Measurements from ENCODE around the gene PPP2R5C. TPM values are rescaled to one million over a fixed set of nuclear protein-coding genes. Genes with fewer than 3 reads are reported as not detected.

PPP2R5C gene
- total and polyA plus RNA-seq, 2 experiments from 2014 or later: 60.4 to 84.9 TPM

DNA sequence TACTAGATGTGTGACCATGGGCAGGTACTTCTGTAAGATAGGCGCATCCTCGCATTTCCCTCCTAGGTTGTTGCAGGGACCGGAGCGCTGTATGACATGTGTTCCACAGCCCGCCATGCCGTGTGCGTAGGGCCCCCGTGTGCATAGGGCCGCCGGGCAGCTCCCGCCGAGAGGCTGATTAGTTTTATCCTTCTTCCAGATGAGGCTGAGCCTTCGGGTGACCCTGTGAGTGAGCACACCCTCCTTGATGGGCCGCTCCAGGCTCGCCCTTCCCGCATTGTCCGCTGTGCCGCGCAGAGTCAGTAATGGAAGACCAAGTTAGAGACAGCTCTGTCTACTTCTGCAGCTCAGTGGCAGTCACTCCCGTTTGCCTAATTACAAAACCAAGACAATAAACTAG, 130.0 kb downstream of the PPP2R5C start:
- DNase-seq (ENCODE audit: low read depth in 1 of 2, low spot score in 1 of 2): no peak
- Histone ChIP-seq H3K27ac (no peak overlapping the region), H3K4me1 (ENCODE audit: low read depth) (no peaks in the 10 kb centered on the region), H3K27me3 (no peaks in the 10 kb centered on the region), H3K4me3 (no peak overlapping the region), H3K36me3 (peaks cover 41% of the 10 kb centered on the region), H3K9me3 (ENCODE audit: low read depth) (no peaks in the 10 kb centered on the region)
- TF ChIP-seq, protein P1, sequence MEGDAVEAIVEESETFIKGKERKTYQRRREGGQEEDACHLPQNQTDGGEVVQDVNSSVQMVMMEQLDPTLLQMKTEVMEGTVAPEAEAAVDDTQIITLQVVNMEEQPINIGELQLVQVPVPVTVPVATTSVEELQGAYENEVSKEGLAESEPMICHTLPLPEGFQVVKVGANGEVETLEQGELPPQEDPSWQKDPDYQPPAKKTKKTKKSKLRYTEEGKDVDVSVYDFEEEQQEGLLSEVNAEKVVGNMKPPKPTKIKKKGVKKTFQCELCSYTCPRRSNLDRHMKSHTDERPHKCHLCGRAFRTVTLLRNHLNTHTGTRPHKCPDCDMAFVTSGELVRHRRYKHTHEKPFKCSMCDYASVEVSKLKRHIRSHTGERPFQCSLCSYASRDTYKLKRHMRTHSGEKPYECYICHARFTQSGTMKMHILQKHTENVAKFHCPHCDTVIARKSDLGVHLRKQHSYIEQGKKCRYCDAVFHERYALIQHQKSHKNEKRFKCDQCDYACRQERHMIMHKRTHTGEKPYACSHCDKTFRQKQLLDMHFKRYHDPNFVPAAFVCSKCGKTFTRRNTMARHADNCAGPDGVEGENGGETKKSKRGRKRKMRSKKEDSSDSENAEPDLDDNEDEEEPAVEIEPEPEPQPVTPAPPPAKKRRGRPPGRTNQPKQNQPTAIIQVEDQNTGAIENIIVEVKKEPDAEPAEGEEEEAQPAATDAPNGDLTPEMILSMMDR (IDR thresholded peaks at IDR 0.05; ENCODE audit: low read depth, low read length): no peak

DNA sequence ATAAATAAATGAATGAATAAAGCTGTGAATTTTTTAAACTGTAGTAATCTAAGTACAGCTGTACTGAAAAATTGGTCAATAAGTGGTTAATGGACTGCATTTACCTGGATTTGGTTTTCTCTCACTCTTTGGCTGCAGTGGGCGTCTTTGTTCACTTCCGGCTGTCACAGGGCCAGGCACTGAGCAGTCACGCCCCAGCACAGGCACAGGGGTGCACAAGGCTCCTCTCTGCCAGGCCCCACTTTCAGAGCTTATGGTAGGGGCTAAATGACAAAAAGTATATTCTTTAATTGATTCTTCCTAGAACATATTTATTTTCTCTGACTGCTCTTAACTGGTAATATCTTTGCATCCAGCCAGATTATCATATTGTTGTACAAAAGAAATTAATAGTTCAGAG, 132.2 kb downstream of the PPP2R5C start:
- Histone ChIP-seq H3K27me3 (no peaks in the 10 kb centered on the region), H3K4me1 (ENCODE audit: low read depth) (no peaks in the 10 kb centered on the region), H3K4me3 (no peak overlapping the region), H3K36me3 (peaks cover 46% of the 10 kb centered on the region), H3K9me3 (ENCODE audit: low read depth) (no peaks in the 10 kb centered on the region), H3K27ac (no peak overlapping the region)
- TF ChIP-seq, protein P1 (IDR thresholded peaks at IDR 0.05; ENCODE audit: low read depth, low read length): no peak
- no peak for DNase-seq (ENCODE audit: low read depth in 1 of 2, low spot score in 1 of 2)

DNA sequence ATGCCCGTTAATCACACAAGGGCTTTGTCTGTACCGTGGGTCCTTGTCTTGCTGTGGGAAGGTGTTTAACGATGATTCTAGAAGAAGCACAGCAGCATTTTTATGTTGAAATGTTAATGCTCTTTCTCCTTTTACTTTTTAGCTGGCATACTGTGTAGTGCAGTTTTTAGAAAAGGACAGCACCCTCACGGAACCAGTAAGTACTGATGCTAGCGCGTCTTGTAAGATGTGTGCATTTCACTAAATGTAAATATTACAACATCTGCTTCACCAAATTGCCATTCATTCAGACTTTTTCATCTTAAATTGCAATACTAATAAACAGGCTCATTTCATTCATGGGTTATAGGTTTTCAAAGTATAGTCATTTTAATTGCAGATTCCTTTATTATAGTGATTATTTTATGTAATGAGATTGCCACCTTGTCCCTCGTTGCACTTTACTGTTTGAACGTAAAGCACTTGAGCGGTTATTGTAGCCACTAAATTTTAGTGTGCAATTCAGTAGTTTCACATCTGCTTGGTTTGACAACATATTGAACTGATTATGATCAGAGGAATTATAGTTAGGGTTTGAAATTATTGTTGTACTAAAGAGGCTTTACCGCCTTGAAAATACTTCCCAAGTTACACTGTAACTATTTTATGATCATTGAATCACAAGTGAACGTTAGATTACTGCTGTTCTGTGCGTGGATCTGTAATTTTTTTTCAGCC, 133.0 kb downstream of the PPP2R5C start:
- TF ChIP-seq, protein P1 (IDR thresholded peaks at IDR 0.05; ENCODE audit: low read depth, low read length): no peak
- Histone ChIP-seq H3K4me1 (ENCODE audit: low read depth) (no peaks in the 10 kb centered on the region), H3K36me3 (peaks cover 51% of the 10 kb centered on the region), H3K9me3 (ENCODE audit: low read depth) (no peaks in the 10 kb centered on the region), H3K27ac (no peak overlapping the region), H3K4me3 (no peak overlapping the region), H3K27me3 (no peaks in the 10 kb centered on the region)
- DNase-seq (ENCODE audit: low read depth in 1 of 2, low spot score in 1 of 2): no peak

DNA sequence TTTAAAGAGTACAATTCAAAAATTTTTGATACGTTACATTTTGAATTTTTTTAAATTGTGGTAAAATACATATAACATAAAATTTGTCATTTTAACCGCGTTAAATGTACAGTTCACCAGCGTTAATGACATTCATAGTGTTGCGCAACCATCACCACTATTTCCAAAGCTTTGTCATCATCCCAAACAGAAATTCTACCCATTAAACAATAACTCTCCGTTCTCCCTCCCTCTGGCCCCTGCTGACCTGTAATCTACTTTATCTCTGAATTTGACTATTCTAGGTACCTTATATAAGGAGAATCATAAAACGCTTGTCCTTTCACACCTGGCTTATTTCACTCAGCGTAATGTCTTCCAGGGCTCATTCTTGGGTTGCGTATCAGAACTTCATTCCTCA, 133.7 kb downstream of the PPP2R5C start:
- Histone ChIP-seq H3K27me3 (no peaks in the 10 kb centered on the region), H3K36me3 (peaks cover 56% of the 10 kb centered on the region)

DNA sequence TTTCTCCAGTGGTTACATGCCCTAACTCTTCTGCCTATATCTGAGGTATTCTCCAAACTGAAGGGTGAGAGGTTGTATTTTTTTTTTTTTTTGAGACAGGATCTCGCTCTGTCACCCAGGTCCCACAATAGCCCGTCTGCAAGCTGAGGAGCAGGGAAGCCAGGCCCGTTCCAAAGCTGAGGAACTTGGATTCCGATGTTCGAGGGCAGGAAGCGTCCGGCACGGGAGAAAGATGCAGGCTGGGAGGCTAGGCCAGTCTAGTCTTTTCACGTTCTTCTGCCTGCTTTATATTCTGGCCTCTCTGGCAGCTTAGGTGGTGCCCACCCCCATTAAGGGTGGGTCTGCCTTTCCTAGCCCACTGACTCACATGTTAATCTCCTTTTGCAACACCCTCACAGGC, 135.8 kb downstream of the PPP2R5C start:
- Histone ChIP-seq H3K27ac (no peak overlapping the region), H3K4me1 (ENCODE audit: low read depth) (no peaks in the 10 kb centered on the region), H3K9me3 (ENCODE audit: low read depth) (no peaks in the 10 kb centered on the region), H3K36me3 (peaks cover 61% of the 10 kb centered on the region), H3K27me3 (no peaks in the 10 kb centered on the region), H3K4me3 (no peak overlapping the region)
- TF ChIP-seq, protein P1 (IDR thresholded peaks at IDR 0.05; ENCODE audit: low read depth, low read length): no peak
- no peak for DNase-seq (ENCODE audit: low read depth in 1 of 2, low spot score in 1 of 2)

More for the DNA sequence above, 133.7 kb downstream of the PPP2R5C start:
- no peaks in the 10 kb centered on the region for H3K9me3 ChIP-seq (ENCODE audit: low read depth)
- H3K27ac ChIP-seq: no peak overlapping the region
- TF ChIP-seq, protein P1 (IDR thresholded peaks at IDR 0.05; ENCODE audit: low read depth, low read length): no peak
- H3K4me3 ChIP-seq: no peak overlapping the region
- no peak for DNase-seq (ENCODE audit: low read depth in 1 of 2, low spot score in 1 of 2)
- H3K4me1 ChIP-seq (ENCODE audit: low read depth): no peaks in the 10 kb centered on the region

Data from cardiac muscle cell (in vitro differentiated cells and primary cell).